HepG2 (cell line): ENCODE data around the gene NYNRIN. TPM values are rescaled to one million over a fixed set of nuclear protein-coding genes. Genes with fewer than 3 reads are reported as not detected.

Source experiments
- ARHGAP35 ChIP-seq: sonication (generic); formaldehyde crosslinking; IDR thresholded peaks from 2 replicates; pipeline ENCODE4 v1.9.0; 2022; ENCODE audit warnings: mild to moderate bottlenecking, inconsistent platforms, moderate library complexity, missing genetic modification reagents, borderline replicate concordance
- ARNTL ChIP-seq: sonication (generic); formaldehyde crosslinking; IDR thresholded peaks from 2 replicates; pipeline ENCODE4 v1.4.0; 2020; ENCODE audit warnings: mild to moderate bottlenecking, missing genetic modification reagents
- ATF6 ChIP-seq: sonication (generic); formaldehyde crosslinking; conservative IDR thresholded peaks from 2 replicates; pipeline ENCODE4 v1.4.0; 2020; ENCODE audit warnings: missing genetic modification reagents
- BCL6 ChIP-seq: IDR thresholded peaks from 2 replicates; pipeline ENCODE4 v1.6.1; 2016; ENCODE audit warnings: missing genetic modification reagents, missing compliant biosample characterization
- DNMT1 ChIP-seq: sonication (generic); formaldehyde crosslinking; IDR thresholded peaks from 2 replicates; pipeline ENCODE4 v1.5.1; 2020; ENCODE audit warnings: mild to moderate bottlenecking, missing genetic modification reagents
- DRAP1 ChIP-seq: IDR thresholded peaks from 2 replicates; pipeline ENCODE4 v1.6.1; 2016; ENCODE audit warnings: missing genetic modification reagents, missing compliant biosample characterization
- EHMT2 ChIP-seq: fragments of 200-600 bp; sonication (generic); IDR thresholded peaks from 2 replicates; pipeline ENCODE4 v1.7.0; 2017; ENCODE audit warnings: antibody characterized with exemption, low read depth, low read length, borderline replicate concordance
- ETS1 ChIP-seq: sonication (generic); formaldehyde crosslinking; IDR thresholded peaks from 2 replicates; pipeline ENCODE4 v1.4.0; 2020; ENCODE audit warnings: missing genetic modification reagents
- HIC2 ChIP-seq: sonication (generic); formaldehyde crosslinking; IDR thresholded peaks from 2 replicates; pipeline ENCODE4 v1.9.0; 2022; ENCODE audit warnings: low read depth, missing genetic modification reagents
- KMT2B ChIP-seq: IDR thresholded peaks from 2 replicates; pipeline ENCODE4 v1.6.1; 2016; ENCODE audit warnings: missing genetic modification reagents, missing compliant biosample characterization
- NRL ChIP-seq: sonication (generic); formaldehyde crosslinking; IDR thresholded peaks from 2 replicates; pipeline ENCODE4 v1.5.0; 2020; ENCODE audit warnings: missing genetic modification reagents, mild to moderate bottlenecking, moderate library complexity, borderline replicate concordance
- POLR2AphosphoS5 ChIP-seq: IDR thresholded peaks from 2 replicates; pipeline ENCODE4 v1.6.1; 2012; ENCODE audit warnings: low read depth, low read length
- SUZ12 ChIP-seq: fragments of 150-350 bp; IDR thresholded peaks from 2 replicates; pipeline ENCODE4 v1.6.1; 2014; ENCODE audit warnings: low read depth, low read length
- THAP11 ChIP-seq: IDR thresholded peaks from 2 replicates; pipeline ENCODE4 v1.6.1; 2016; ENCODE audit warnings: missing biosample characterization, missing genetic modification reagents
- TOE1 ChIP-seq: sonication (generic); formaldehyde crosslinking; IDR thresholded peaks from 2 replicates; pipeline ENCODE4 v1.4.0; 2020; ENCODE audit warnings: mild to moderate bottlenecking, missing genetic modification reagents
- ZC3H13 ChIP-seq: sonication (generic); formaldehyde crosslinking; IDR thresholded peaks from 2 replicates; pipeline ENCODE4 v1.8.1; 2023; ENCODE audit warnings: mild to moderate bottlenecking, missing genetic modification reagents, moderate library complexity
- ZNF138 ChIP-seq: sonication (generic); formaldehyde crosslinking; IDR thresholded peaks from 2 replicates; pipeline ENCODE4 v1.5.0; 2020; ENCODE audit warnings: mild to moderate bottlenecking, low read depth, missing genetic modification reagents
- ZNF143 ChIP-seq: sonication (generic); formaldehyde crosslinking; IDR thresholded peaks from 2 replicates; pipeline ENCODE4 v1.4.0; 2020; ENCODE audit warnings: missing genetic modification reagents
- ZNF775 ChIP-seq: sonication (generic); formaldehyde crosslinking; IDR thresholded peaks from 2 replicates; pipeline ENCODE4 v1.4.0; 2020; ENCODE audit warnings: missing genetic modification reagents, mild to moderate bottlenecking, moderate library complexity, borderline replicate concordance
- ZNF790 ChIP-seq: sonication (generic); formaldehyde crosslinking; IDR thresholded peaks from 2 replicates; pipeline ENCODE4 v1.8.0; 2022; ENCODE audit warnings: missing genetic modification reagents, mild to moderate bottlenecking, borderline replicate concordance
- ZNF792 ChIP-seq: IDR thresholded peaks from 2 replicates; pipeline ENCODE4 v1.6.1; 2016
- ZNF839 ChIP-seq: sonication (generic); formaldehyde crosslinking; IDR thresholded peaks from 2 replicates; pipeline ENCODE4 v1.4.0; 2020; ENCODE audit warnings: missing genetic modification reagents, mild to moderate bottlenecking, borderline replicate concordance
- polyA plus RNA-seq, 8 experiments: library from polyadenylated mRNA; depleted of rRNA in 3 of 8; stranded (reverse) in 7 of 8; unstranded in 1 of 8; fragments of >200 nt; fragmentation: Illumina TruSeq in 4 of 8; extraction: Trizol in 4 of 8; gene quantifications; 2 replicates each; pipeline versions ENCODE4 v1.2.1 to v1.2.3, GENCODE V29; 2011 to 2016; ENCODE audit warnings: low read depth in 4 of 8, missing spikeins in 1 of 8, mixed read lengths in 1 of 8; ENCODE audit not compliant: insufficient read depth in 1 of 8
- total RNA-seq, 5 experiments: library from RNA; depleted of rRNA; stranded (reverse); fragments of >200 nt; fragmentation: Illumina TruSeq; extraction: Trizol; gene quantifications; 2 replicates each; pipeline ENCODE4 v1.2.3, GENCODE V29; 2016; ENCODE audit warnings: low read depth in 1 of 5
- TF ChIP-seq, protein P1 (sequence below): IDR thresholded peaks from 2 replicates; pipeline ENCODE4 v1.6.1; 2016

NYNRIN gene
- total and polyA plus RNA-seq, 2 of the 13 experiments (the other 11 are each of a cell fraction or from before 2014, with no cell fraction given): 0.63 to 1.1 TPM

DNA sequence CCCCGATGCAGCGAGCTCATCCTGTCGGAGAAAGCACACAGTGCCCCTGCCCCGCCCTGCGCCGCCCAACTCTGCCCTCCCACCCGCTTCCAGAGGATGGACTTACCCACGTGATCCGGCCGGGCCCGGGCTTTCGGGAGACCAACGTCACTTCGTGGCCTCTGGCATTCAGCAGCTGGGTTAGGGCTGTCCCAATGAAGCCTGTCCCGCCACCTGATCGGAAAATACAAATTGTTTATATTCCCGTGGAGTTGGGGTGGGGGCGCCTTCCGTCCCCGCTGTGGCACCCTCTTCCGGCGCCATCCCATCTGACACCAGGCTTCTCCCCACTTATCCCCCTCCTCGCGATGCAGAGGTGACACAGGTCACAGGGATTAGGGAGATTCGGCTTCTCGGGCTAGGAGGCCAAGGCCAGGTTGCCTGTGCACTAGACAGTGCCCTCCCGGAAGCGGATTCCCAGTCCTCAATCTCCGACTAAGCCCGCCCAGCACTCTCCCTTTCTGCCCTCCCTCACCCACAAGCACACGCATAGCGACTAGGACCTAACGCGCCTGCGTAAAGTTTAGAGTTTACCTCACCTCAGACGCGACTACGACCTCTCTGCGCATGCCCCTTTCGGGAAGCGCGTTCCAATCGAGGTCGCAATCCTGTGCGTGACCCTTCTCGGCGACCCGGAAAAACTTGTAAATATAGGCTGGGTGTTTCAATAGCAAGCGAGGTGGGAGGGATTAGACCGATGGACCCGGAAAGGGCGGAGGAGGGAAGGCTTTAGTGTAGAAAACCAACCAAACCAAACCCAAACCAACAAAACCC is 43.6 kb downstream of the NYNRIN start, which contains the start of gene SDR39U1 (continued):
- TF ChIP-seq DRAP1 (CRISPR knock-in tag) (peak; percentile 93), ARHGAP35 (CRISPR knock-in tag) (peak; percentile 91), HIC2 (peak; percentile 76; the same call in 1 of the 2 replicates), EHMT2 (peak; percentile 87; the same call in 1 of the 2 replicates), NRL (CRISPR knock-in tag) (peak; percentile 100), DNMT1 (CRISPR knock-in tag) (peak; percentile 87; the same call in 1 of the 2 replicates), ZNF143 (CRISPR knock-in tag) (peak; percentile 63), KMT2B (CRISPR knock-in tag) (peak; percentile 87), ARNTL (CRISPR knock-in tag) (peak; percentile 92), SUZ12 (0 out of 2 replicates have a peak, but pooled peaks have one; percentile 13), ZC3H13 (CRISPR knock-in tag) (peak; percentile 56), ZNF792 (CRISPR knock-in tag) (peak; percentile 83; the same call in 1 of the 2 replicates), ZNF775 (CRISPR knock-in tag) (peak; percentile 61; the same call in 1 of the 2 replicates), THAP11 (CRISPR knock-in tag) (peak; percentile 96), ZNF790 (peak; percentile 94; the same call in 1 of the 2 replicates), ETS1 (CRISPR knock-in tag) (no peak; the same call in 1 of the 2 replicates), ZNF839 (CRISPR knock-in tag) (peak; percentile 100; the same call in 1 of the 2 replicates), POLR2AphosphoS5 (peak; percentile 97), TOE1 (no peak; the same call in 1 of the 2 replicates), BCL6 (CRISPR knock-in tag) (peak; percentile 50; the same call in 1 of the 2 replicates), ATF6 (peak; percentile 85), ZNF138 (0 out of 2 replicates have a peak, but pooled peaks have one; percentile 30)
- TF ChIP-seq, protein P1, sequence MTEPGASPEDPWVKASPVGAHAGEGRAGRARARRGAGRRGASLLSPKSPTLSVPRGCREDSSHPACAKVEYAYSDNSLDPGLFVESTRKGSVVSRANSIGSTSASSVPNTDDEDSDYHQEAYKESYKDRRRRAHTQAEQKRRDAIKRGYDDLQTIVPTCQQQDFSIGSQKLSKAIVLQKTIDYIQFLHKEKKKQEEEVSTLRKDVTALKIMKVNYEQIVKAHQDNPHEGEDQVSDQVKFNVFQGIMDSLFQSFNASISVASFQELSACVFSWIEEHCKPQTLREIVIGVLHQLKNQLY (CRISPR knock-in tag): peak; percentile 71; the same call in 1 of the 2 replicates
